Keratinocyte (primary cell): ENCODE results near the gene MAEL. TPM values are rescaled to one million over a fixed set of nuclear protein-coding genes. Genes with fewer than 3 reads are reported as not detected.

ENCODE experiments used
- DNase-seq: peaks from one replicate; pipeline ENCODE4 v3.0.0-alpha.2; 2011; ENCODE audit warnings: low read depth, missing footprints, low spot score
- FAIRE-seq: peaks from 2 replicates; lab custom pipeline; 2011; peaks lifted over from hg19 to GRCh38; lab: Jason Lieb, UNC
- H2AFZ ChIP-seq: 2 replicates; pipeline ENCODE4 v1.6.0; 2012; ENCODE audit warnings: low read length, control low read depth, inconsistent platforms; ENCODE audit not compliant: control insufficient read depth
- H3K27ac ChIP-seq: 2 replicates; pipeline ENCODE4 v1.5.1; 2011; ENCODE audit warnings: low read length; ENCODE audit not compliant: control insufficient read depth, insufficient read depth
- H3K27me3 ChIP-seq: 3 replicates; pipeline ENCODE4 v1.6.0; 2011; ENCODE audit warnings: low read length; ENCODE audit not compliant: control insufficient read depth, insufficient read depth; ENCODE audit errors: extremely low read depth
- H3K36me3 ChIP-seq, 2 experiments: 2 replicates in 1 of 2; 3 replicates in 1 of 2; pipeline ENCODE4 v1.5.1; 2011; ENCODE audit warnings: low read length in 2 of 2, mild to moderate bottlenecking in 1 of 2; ENCODE audit not compliant: control insufficient read depth in 2 of 2, insufficient read depth in 2 of 2; ENCODE audit errors: extremely low read depth in 1 of 2
- H3K4me1 ChIP-seq: 3 replicates; pipeline ENCODE4 v1.5.1; 2011; ENCODE audit warnings: low read length; ENCODE audit not compliant: control insufficient read depth, insufficient read depth; ENCODE audit errors: extremely low read depth
- H3K4me2 ChIP-seq: 3 replicates; pipeline ENCODE4 v1.6.0; 2011; ENCODE audit warnings: low read depth, low read length; ENCODE audit not compliant: control insufficient read depth, insufficient read depth; ENCODE audit errors: extremely low read depth
- H3K4me3 ChIP-seq, 3 experiments: fragments of 200-600 bp in 1 of 3; sonication (generic) in 1 of 3; 2 replicates in 2 of 3; 3 replicates in 1 of 3; pipeline ENCODE4 v1.5.1; 2011 to 2016; ENCODE audit warnings: low read length in 3 of 3, mild to moderate bottlenecking in 3 of 3, control low read depth in 2 of 3, inconsistent platforms in 1 of 3, low read depth in 1 of 3, mixed read lengths in 1 of 3, mixed run types in 1 of 3, moderate library complexity in 1 of 3; ENCODE audit not compliant: control insufficient read depth in 2 of 3, insufficient read depth in 2 of 3; ENCODE audit errors: extremely low read depth in 1 of 3
- H3K79me2 ChIP-seq: 2 replicates; pipeline ENCODE4 v1.6.0; 2012; ENCODE audit warnings: low read length; ENCODE audit not compliant: control insufficient read depth, insufficient read depth
- H3K9ac ChIP-seq: 3 replicates; pipeline ENCODE4 v1.6.0; 2011; ENCODE audit warnings: low read length; ENCODE audit not compliant: control insufficient read depth, insufficient read depth; ENCODE audit errors: extremely low read depth
- H3K9me1 ChIP-seq: 3 replicates; pipeline ENCODE4 v1.6.0; 2011; ENCODE audit warnings: low read length; ENCODE audit not compliant: control insufficient read depth, insufficient read depth; ENCODE audit errors: extremely low read depth
- H3K9me3 ChIP-seq: 2 replicates; pipeline ENCODE4 v1.5.1; 2012; ENCODE audit warnings: low read depth, low read length; ENCODE audit not compliant: control insufficient read depth
- H4K20me1 ChIP-seq: 3 replicates; pipeline ENCODE4 v1.6.0; 2011; ENCODE audit warnings: low read length; ENCODE audit not compliant: control insufficient read depth, insufficient read depth; ENCODE audit errors: extremely low read depth
- EZH2 ChIP-seq: IDR thresholded peaks from one replicate; pipeline ENCODE4 v1.6.1; 2012; ENCODE audit warnings: inconsistent platforms, mild to moderate bottlenecking, low read length, moderate library complexity
- dilution Hi-C: fragments of 300-500 bp; cut with MboI; formaldehyde crosslinking; loops from one replicate; pipeline ENCODE4 v1.7.0; 2020; ENCODE audit warnings: low sequenced_read_pairs; ENCODE audit not compliant: extremely low pct_ligation_motif_present
- polyA plus RNA-seq, 5 experiments: library from polyadenylated mRNA; depleted of rRNA in 3 of 5; stranded (reverse) in 3 of 5; stranded (forward) in 1 of 5; unstranded in 1 of 5; fragments of >200 nt; gene quantifications; 1 replicate in 1 of 5; 2 replicates in 3 of 5; 3 replicates in 1 of 5; pipeline versions ENCODE4 v1.2.1 to v1.2.3, GENCODE V29; 2011 to 2012; ENCODE audit warnings: missing spikeins in 2 of 5, low read depth in 1 of 5, low replicate concordance in 1 of 5
- TF ChIP-seq, protein P1 (sequence below), 3 experiments: IDR thresholded peaks in 1 of 3; conservative IDR thresholded peaks in 1 of 3; optimal IDR thresholded peaks in 1 of 3; 2 replicates in 2 of 3; 3 replicates in 1 of 3; pipeline versions ENCODE3 to v1.5.1; 2011; ENCODE audit warnings: low read length in 3 of 3, mild to moderate bottlenecking in 3 of 3, moderate library complexity in 2 of 3, control low read depth in 1 of 3, inconsistent platforms in 1 of 3; ENCODE audit not compliant: insufficient read depth in 2 of 3; ENCODE audit errors: extremely low read depth in 1 of 3

The MAEL gene
- polyA plus RNA-seq, 1 donor (not counting 4 experiments of a cell fraction or from before 2014, with no cell fraction given): not detected

DNA sequence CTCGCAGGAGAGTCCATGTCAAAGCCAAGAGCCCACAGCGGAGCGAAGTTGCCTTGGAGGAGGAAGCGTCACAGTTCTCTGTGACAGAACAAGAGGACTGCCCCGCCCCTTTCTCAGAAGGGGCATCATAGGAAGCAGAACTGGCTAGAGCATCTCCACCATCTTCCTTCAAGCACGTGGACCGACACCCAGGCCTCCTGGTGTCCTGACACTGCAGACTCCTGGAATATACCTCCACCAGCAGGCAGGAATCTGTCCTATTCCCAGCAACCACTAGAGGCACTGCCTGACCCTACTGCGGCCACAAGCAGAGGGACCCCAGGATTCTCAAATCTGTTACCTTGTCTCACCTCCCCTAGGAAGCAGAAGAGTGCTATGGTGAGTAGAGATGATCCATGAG lies 63.3 kb downstream of the MAEL start:
- Histone ChIP-seq H4K20me1 (no peaks in the 10 kb centered on the region), H3K9ac (no peak overlapping the region), H3K27me3 (peaks cover 4% of the 10 kb centered on the region), H3K27ac (no peak overlapping the region), H3K36me3 (no peaks in the 10 kb centered on the region), H3K4me3 (no peak overlapping the region), H3K9me3 (no peaks in the 10 kb centered on the region), H3K9me1 (no peaks in the 10 kb centered on the region), H3K4me1 (no peaks in the 10 kb centered on the region), H3K4me2 (no peak overlapping the region), H3K79me2 (no peaks in the 10 kb centered on the region), H2AFZ (no peak overlapping the region)
- DNase-seq: no peak
- FAIRE-seq: no peak
- TF ChIP-seq, protein P1, sequence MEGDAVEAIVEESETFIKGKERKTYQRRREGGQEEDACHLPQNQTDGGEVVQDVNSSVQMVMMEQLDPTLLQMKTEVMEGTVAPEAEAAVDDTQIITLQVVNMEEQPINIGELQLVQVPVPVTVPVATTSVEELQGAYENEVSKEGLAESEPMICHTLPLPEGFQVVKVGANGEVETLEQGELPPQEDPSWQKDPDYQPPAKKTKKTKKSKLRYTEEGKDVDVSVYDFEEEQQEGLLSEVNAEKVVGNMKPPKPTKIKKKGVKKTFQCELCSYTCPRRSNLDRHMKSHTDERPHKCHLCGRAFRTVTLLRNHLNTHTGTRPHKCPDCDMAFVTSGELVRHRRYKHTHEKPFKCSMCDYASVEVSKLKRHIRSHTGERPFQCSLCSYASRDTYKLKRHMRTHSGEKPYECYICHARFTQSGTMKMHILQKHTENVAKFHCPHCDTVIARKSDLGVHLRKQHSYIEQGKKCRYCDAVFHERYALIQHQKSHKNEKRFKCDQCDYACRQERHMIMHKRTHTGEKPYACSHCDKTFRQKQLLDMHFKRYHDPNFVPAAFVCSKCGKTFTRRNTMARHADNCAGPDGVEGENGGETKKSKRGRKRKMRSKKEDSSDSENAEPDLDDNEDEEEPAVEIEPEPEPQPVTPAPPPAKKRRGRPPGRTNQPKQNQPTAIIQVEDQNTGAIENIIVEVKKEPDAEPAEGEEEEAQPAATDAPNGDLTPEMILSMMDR (optimal IDR thresholded peaks at IDR 0.05 in 1 of 3, IDR thresholded peaks at IDR 0.05 in 1 of 3, conservative IDR thresholded peaks at IDR 0.05 in 1 of 3; ENCODE audit: extremely low read depth in 1 of 3, insufficient read depth in 2 of 3, low read length in 3 of 3): peak; percentile 37 to 62 (median 61)
- no peak for TF ChIP-seq EZH2
- dilution Hi-C loops: loop anchor here (25.0 kb wide), 2 partner anchors 190 to 460 kb away; partner anchors contain the start of gene CD247

DNA sequence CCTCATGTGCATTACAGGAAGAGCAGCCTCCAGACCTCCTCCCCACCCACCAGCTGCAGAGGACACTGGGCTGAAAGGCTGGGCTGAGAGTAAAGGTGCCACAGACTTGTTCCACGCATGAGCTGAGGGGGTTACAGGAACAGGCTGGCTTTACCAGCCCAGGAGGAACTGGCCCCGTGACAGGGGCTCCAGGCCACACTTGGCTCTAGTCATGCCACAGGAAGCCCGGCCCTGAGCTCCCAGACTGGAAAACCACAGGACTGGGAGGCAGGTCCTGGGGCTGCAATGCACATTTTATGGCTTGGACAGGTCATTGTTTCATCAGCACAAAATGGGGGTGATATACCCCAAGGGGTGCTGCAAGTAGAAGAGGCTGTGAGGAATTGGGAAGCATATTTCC lies 65.5 kb downstream of the MAEL start:
- no peak for FAIRE-seq
- H3K9ac ChIP-seq: no peak overlapping the region
- H3K27ac ChIP-seq: no peak overlapping the region
- H4K20me1 ChIP-seq: no peaks in the 10 kb centered on the region
- H3K27me3 ChIP-seq: peaks cover 4% of the 10 kb centered on the region
- dilution Hi-C loops: loop anchor here (25.0 kb wide), 2 partner anchors 192 to 458 kb away; partner anchors contain the start of gene CD247
- DNase-seq: no peak
- H2AFZ ChIP-seq: no peak overlapping the region
- H3K9me3 ChIP-seq: no peaks in the 10 kb centered on the region
- TF ChIP-seq, protein P1 (optimal IDR thresholded peaks at IDR 0.05 in 1 of 3, IDR thresholded peaks at IDR 0.05 in 1 of 3, conservative IDR thresholded peaks at IDR 0.05 in 1 of 3; ENCODE audit: extremely low read depth in 1 of 3, insufficient read depth in 2 of 3, low read length in 3 of 3): no peak
- H3K9me1 ChIP-seq: no peaks in the 10 kb centered on the region
- H3K79me2 ChIP-seq: no peaks in the 10 kb centered on the region
- H3K36me3 ChIP-seq: no peaks in the 10 kb centered on the region
- no peak overlapping the region for H3K4me2 ChIP-seq
- H3K4me3 ChIP-seq: no peak overlapping the region
- peaks cover 6% of the 10 kb centered on the region for H3K4me1 ChIP-seq
